CD4-positive, alpha-beta T cell (primary cell): ENCODE results near the gene MED31. TPM values are rescaled to one million over a fixed set of nuclear protein-coding genes. Genes with fewer than 3 reads are reported as not detected.

ENCODE experiments used
- ATAC-seq: fragments of 200-7000 bp; cut with Tn5 transposase; one replicate; pipeline ENCODE4 v1.10.0; 2022; ENCODE audit warnings: mild to moderate bottlenecking; ENCODE audit not compliant: poor library complexity
- CTCF ChIA-PET: fragments of 350-600 bp; sonication (Branson Sonifier 250); formaldehyde crosslinking; loops from one replicate; lab custom pipeline; 2021; ENCODE audit warnings: antibody characterized with exemption, inconsistent platforms; lab: Charles Lee
- POLR2A ChIA-PET: fragments of 350-600 bp; sonication (Branson Sonifier 250); formaldehyde crosslinking; loops from one replicate; lab custom pipeline; 2021; ENCODE audit warnings: antibody characterized with exemption, inconsistent platforms; lab: Charles Lee
- DNase-seq, 14 experiments: peaks; one replicate each; pipeline ENCODE4 v3.0.0-alpha.2; 2013 to 2020; ENCODE audit warnings: mixed read lengths in 2 of 14
- H3K27ac ChIP-seq, 2 donors: one replicate each; pipeline versions ENCODE4 v1.5.1 to v1.7.0; 2013; ENCODE audit warnings: low read length in 2 of 2, low read depth in 1 of 2, mild to moderate bottlenecking in 1 of 2
- H3K27me3 ChIP-seq, 2 experiments: 1 replicate in 1 of 2; 2 replicates in 1 of 2; pipeline versions ENCODE4 v1.6.1 to v1.7.0; 2013; ENCODE audit warnings: low read length in 2 of 2, control low read depth in 1 of 2, mild to moderate bottlenecking in 1 of 2, moderate library complexity in 1 of 2; ENCODE audit not compliant: insufficient read depth in 2 of 2, control insufficient read depth in 1 of 2
- H3K36me3 ChIP-seq: one replicate; pipeline ENCODE4 v1.6.1; 2013; ENCODE audit warnings: low read length, control low read depth; ENCODE audit not compliant: insufficient read depth
- H3K4me1 ChIP-seq: one replicate; pipeline ENCODE4 v1.6.1; 2013; ENCODE audit warnings: low read length, control low read depth; ENCODE audit not compliant: insufficient read depth
- H3K4me3 ChIP-seq: one replicate; pipeline ENCODE4 v1.5.1; 2013; ENCODE audit warnings: mild to moderate bottlenecking, low read length, moderate library complexity
- H3K9me3 ChIP-seq, 2 experiments: 1 replicate in 1 of 2; 2 replicates in 1 of 2; pipeline versions ENCODE4 v1.6.1 to v1.7.0; 2013; ENCODE audit warnings: low read length in 2 of 2, mild to moderate bottlenecking in 2 of 2, control low read depth in 1 of 2, moderate library complexity in 1 of 2; ENCODE audit not compliant: control insufficient read depth in 1 of 2, insufficient read depth in 1 of 2
- H3K27ac Mint-ChIP-seq: one replicate; pipeline ENCODE4 v1.8.0; 2020; ENCODE audit warnings: mixed read lengths
- H3K27me3 Mint-ChIP-seq: one replicate; pipeline ENCODE4 v1.8.0; 2021; ENCODE audit warnings: mixed read lengths
- H3K36me3 Mint-ChIP-seq: one replicate; pipeline ENCODE4 v1.8.0; 2021; ENCODE audit warnings: low read depth, mixed read lengths
- H3K4me1 Mint-ChIP-seq: one replicate; pipeline ENCODE4 v1.8.0; 2021; ENCODE audit warnings: low read depth, mixed read lengths
- H3K4me3 Mint-ChIP-seq: one replicate; pipeline ENCODE4 v1.8.0; 2020; ENCODE audit warnings: mild to moderate bottlenecking, mixed read lengths
- H3K9me3 Mint-ChIP-seq: one replicate; pipeline ENCODE4 v1.8.0; 2020; ENCODE audit warnings: mixed read lengths
- intact Hi-C, 2 experiments: fragments of 100-400 bp; cut with DNase I in 1 of 2; cut with micrococcal nuclease in 1 of 2; formaldehyde crosslinking; loops; one replicate each; pipeline versions ENCODE4 v1.15.1 to v1.9.0; 2023 to 2025; cut with DNase I, micrococcal nuclease
- total RNA-seq, 174 experiments: library from RNA in 2 of 174; stranded (reverse) in 2 of 174; gene quantifications; one replicate each; pipeline ENCODE4 v1.2.3 and lab custom pipeline; 2021 to 2026
- TF ChIP-seq, protein P1 (sequence below): fragments of 200-600 bp; IDR thresholded peaks from one replicate; pipeline ENCODE4 v1.8.0; 2022; ENCODE audit warnings: antibody characterized with exemption, mild to moderate bottlenecking

Gene MED31
- total RNA-seq, 2 experiments from 2014 or later: 31.4 to 32.0 TPM

DNA sequence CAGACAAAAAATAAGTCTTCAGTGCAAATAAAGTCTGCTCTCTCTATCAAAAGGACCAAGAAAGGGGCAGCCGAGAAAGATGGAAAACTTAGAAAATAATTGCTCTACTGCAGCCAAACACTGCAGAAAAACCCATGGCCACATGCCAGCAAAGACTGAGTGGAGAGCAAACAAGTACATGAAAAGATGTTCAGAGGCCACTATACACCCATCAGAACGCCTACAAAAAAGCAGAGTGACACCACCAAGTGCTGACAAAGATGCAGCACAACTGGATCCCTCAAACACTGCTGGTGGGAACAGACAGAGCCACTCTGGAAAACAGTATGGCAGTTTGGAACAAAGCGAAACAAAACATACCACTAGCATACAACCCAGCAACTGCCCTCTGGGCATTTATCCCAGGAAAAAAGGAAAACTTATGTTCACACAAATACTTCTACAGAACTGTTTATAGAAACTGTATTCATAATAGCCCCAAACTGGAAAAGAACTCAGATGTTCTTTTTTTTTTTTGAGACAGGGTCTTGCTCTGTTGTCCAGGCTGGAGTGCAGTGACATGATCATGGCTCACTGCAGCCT is 47.6 kb downstream of the MED31 start:
- no peak for DNase-seq

DNA sequence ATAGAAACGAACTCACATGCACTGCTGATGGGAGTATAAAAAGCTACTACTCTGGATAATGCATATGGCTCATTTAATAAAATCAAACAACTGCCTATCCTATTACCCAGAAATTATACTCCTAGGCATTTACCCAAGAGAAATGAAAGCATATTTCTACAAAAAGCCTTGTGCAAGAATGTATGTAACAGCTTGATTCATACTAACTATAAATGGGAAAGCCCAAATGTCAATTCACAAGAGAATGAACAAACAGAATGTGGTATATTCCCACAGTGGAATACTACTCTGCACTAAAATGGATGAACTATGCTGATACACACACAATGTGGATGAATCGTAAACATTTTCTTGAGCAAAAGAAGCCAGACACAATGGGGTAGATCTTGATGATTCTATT is 49.3 kb downstream of the MED31 start:
- CTCF ChIA-PET: no interaction called here
- TF ChIP-seq, protein P1, sequence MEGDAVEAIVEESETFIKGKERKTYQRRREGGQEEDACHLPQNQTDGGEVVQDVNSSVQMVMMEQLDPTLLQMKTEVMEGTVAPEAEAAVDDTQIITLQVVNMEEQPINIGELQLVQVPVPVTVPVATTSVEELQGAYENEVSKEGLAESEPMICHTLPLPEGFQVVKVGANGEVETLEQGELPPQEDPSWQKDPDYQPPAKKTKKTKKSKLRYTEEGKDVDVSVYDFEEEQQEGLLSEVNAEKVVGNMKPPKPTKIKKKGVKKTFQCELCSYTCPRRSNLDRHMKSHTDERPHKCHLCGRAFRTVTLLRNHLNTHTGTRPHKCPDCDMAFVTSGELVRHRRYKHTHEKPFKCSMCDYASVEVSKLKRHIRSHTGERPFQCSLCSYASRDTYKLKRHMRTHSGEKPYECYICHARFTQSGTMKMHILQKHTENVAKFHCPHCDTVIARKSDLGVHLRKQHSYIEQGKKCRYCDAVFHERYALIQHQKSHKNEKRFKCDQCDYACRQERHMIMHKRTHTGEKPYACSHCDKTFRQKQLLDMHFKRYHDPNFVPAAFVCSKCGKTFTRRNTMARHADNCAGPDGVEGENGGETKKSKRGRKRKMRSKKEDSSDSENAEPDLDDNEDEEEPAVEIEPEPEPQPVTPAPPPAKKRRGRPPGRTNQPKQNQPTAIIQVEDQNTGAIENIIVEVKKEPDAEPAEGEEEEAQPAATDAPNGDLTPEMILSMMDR: no peak

More for the DNA sequence above, 47.6 kb downstream of the MED31 start:
- Histone ChIP-seq H3K27me3 (no peaks in the 10 kb centered on the region), H3K36me3 (peaks cover 76% of the 10 kb centered on the region), H3K4me3 (no peak overlapping the region), H3K27ac (no peak overlapping the region), H3K9me3 (no peaks in the 10 kb centered on the region), H3K4me1 (no peaks in the 10 kb centered on the region)
- Mint-ChIP-seq H3K27me3 (no peaks in the 10 kb centered on the region), H3K27ac (no peak overlapping the region), H3K9me3 (no peaks in the 10 kb centered on the region), H3K4me3 (no peak overlapping the region), H3K36me3 (peaks cover 96% of the 10 kb centered on the region), H3K4me1 (no peaks in the 10 kb centered on the region)
- CTCF ChIA-PET: no interaction called here
- POLR2A ChIA-PET: no interaction called here
- no peak for ATAC-seq
- TF ChIP-seq, protein P1: no peak
- intact Hi-C loops: no loop called here

DNA sequence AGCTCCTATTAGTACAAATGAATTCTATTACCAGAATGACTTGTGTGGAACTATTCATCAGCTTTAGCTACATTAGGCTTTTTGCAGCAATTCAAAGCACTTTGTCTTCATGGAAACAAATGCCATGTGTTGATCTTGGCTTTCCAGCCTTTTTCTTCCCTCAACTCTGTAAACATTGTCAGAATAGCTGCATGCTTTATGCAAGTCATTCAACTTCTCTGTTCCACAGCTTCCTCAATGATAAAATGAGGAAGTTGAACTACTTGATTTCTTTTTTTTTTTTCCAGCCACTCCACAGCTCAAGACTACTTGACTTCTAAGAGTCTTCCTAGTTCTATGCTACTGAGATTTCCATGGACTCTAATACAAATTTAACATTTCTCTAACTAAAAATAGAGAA is 52.0 kb downstream of the MED31 start:
- Histone ChIP-seq H3K27me3 (no peaks in the 10 kb centered on the region), H3K9me3 (no peaks in the 10 kb centered on the region), H3K4me1 (no peaks in the 10 kb centered on the region), H3K27ac (no peak overlapping the region), H3K4me3 (no peak overlapping the region), H3K36me3 (peaks cover 59% of the 10 kb centered on the region)
- TF ChIP-seq, protein P1: no peak
- peak in 3 of 14 experiments; percentile 6 to 20 (median 9) for DNase-seq
- H3K36me3 Mint-ChIP-seq: peaks cover 95% of the 10 kb centered on the region
- no peak overlapping the region for H3K27ac Mint-ChIP-seq
- ChIA-PET CTCF (interaction anchor here (1.0 kb wide), 1 partner anchor 51 kb away, joined by 3 read pairs; no protein-coding TSS in a partner anchor), POLR2A (no interaction called here)
- no peaks in the 10 kb centered on the region for H3K9me3 Mint-ChIP-seq
- no peaks in the 10 kb centered on the region for H3K27me3 Mint-ChIP-seq
- H3K4me3 Mint-ChIP-seq: no peak overlapping the region
- no peak for ATAC-seq
- intact Hi-C loops: no loop called here
- no peaks in the 10 kb centered on the region for H3K4me1 Mint-ChIP-seq

More for the DNA sequence above, 49.3 kb downstream of the MED31 start:
- Mint-ChIP-seq H3K36me3 (peaks cover 95% of the 10 kb centered on the region), H3K27ac (no peak overlapping the region), H3K4me3 (no peak overlapping the region), H3K9me3 (no peaks in the 10 kb centered on the region), H3K4me1 (no peaks in the 10 kb centered on the region), H3K27me3 (no peaks in the 10 kb centered on the region)
- Histone ChIP-seq H3K4me3 (no peak overlapping the region), H3K27me3 (no peaks in the 10 kb centered on the region), H3K4me1 (no peaks in the 10 kb centered on the region), H3K9me3 (no peaks in the 10 kb centered on the region), H3K27ac (no peak overlapping the region), H3K36me3 (peaks cover 61% of the 10 kb centered on the region)
- POLR2A ChIA-PET: no interaction called here
- no peak for DNase-seq
- intact Hi-C loops: no loop called here
- ATAC-seq: no peak
